GM04503 (cell line): Measurements from ENCODE around the gene CSH2.
A peak's percentile ranks its signal among the peaks of the same experiment; 100 is the strongest.

Source experiments
- DNase-seq: peaks from one replicate; pipeline ENCODE4 v3.0.0-alpha.2; 2012; ENCODE audit warnings: low read depth

CSH2 gene

GRCh38 chr17:63834431-63835166 is 38.9 kb downstream of the CSH2 start:
- no peak for DNase-seq

- DNase-seq = no peak
Observed at GRCh38 chr17:63833741-63834373, 39.6 kb downstream of the CSH2 start.

- DNase-seq = no peak
Observed at GRCh38 chr17:63833026-63833740, 40.3 kb downstream of the CSH2 start.

DNA sequence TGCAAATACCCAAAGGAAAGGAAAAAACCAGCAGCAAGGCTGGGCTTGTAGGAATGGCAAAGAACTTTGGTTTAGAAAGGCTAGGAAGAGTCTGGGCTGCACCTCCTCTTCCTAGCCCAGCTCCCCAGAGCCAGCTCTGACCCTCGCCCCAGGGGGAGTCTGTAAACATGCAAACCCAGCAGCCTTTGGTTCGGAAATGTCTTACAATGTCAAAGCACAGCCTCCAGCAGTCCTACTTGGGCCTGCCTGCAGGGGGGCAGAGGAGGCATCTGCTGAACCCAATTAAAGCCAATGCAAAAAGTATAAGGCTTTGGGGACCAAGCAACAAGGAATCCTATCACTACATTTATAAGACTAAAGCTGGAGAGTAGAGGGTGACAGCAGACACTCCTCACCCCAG is 41.0 kb downstream of the CSH2 start:
- DNase-seq = no peak

- no peak for DNase-seq
Observed at GRCh38 chr17:63832014-63832413, 41.5 kb downstream of the CSH2 start.

GRCh38 chr17:63831505-63831904 is 42.0 kb downstream of the CSH2 start:
- DNase-seq = no peak

GRCh38 chr17:63830904-63831491 is 42.5 kb downstream of the CSH2 start:
- no peak for DNase-seq

DNA sequence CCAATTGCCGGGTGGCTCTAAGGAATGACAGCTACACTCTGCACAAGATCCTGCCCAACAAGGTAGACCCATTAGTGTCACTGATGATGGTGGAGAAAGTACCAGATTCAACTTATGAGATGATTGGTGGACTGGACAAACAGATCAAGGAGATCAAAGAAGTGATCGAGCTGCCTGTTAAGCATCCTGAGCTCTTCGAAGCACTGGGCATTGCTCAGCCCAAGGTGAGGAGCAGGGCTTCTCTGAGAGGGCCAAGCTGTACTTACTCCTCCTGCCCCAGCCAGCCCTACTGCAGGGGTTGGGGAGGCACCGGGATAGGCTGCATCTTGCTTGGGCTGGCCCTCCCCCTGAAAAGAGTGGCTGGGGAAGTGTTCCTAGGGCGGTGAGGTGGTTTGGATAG is 43.2 kb downstream of the CSH2 start:
- DNase-seq = no peak

- DNase-seq = no peak
Observed at GRCh38 chr17:63828936-63829335, 44.5 kb downstream of the CSH2 start.

- DNase-seq = no peak
Observed at GRCh38 chr17:63827801-63828221, 45.7 kb downstream of the CSH2 start.

DNA sequence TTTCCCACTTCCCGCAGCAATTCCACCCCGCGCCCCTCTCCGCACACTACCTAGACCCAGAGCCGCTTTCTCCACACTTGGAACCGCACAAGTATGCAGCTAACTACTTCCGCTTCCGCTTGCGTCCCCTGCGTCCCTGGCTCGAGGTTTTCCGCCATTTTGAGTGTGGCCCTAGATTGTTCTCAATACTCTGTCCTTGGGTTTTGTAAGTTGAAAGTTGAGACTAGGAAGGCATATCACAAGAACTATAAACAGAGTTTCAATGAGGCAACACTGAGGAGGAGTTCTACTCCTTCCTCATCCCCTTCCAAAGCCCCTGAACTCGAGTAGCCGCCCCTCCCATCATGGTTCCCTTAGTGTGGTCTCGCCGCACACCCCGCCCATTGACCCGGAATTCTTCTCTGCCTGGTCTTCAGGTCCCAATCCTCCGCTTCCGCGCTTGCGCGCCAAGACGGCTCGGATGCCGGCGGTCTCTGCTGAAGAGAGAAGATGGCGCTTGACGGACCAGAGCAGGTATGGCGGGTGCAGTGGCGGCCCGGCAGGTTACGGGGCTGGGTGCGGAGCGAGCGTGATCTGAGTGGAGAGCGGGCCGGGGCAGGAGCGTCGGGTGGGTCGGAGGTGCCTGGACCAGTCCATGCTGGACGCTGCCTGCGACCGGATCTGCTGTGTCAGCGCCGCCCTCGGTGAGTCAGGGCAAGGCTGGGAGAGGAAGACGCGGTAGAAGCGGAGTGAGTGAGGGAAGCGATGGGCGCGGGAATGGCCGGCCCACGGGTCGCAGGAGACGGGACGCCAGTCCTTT is 46.3 kb downstream of the CSH2 start, which contains the start of the genes FTSJ3 and PSMC5:
Gene FTSJ3 (minus strand): TSS at position 662 of the 799 bp plus-strand sequence. CDS start 761 bp downstream, outside the sequence.
Gene PSMC5 (plus strand): TSS at position 430 of the 799 bp plus-strand sequence. CDS start 60 bp downstream, at position 490.
- peak; percentile 82 for DNase-seq

- DNase-seq = no peak
Observed at GRCh38 chr17:63826468-63827001, 46.9 kb downstream of the CSH2 start.

DNA sequence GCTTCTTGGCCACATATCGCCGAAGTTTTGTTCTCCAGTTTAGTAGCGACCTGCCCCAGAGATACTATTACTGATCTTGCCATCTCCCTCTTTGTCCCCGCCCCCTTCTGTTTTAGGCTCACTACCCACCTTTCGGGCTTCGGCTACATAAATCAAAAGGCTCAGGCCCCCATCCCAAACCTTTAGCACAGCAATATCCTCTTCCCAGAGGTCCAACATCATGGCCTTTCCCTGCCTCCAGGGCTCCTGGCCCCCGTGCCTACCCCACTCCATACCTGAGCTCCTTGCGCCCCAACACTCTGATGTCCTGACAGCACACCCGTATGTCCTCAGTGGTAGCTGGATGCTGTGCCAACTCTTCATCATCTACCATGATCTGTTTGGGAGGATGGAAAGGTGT is 49.1 kb downstream of the CSH2 start:
- no peak for DNase-seq

GRCh38 chr17:63823659-63824331 is 49.7 kb downstream of the CSH2 start:
- no peak for DNase-seq

GRCh38 chr17:63822537-63822936 is 50.9 kb downstream of the CSH2 start:
- no peak for DNase-seq
